ENCODE data around the gene UGT1A10.
"Not testable (repeated sequence)": the region's sequence is repeated elsewhere in the genome, so short reads cannot be mapped to it uniquely, and the experiment has no call there.

The UGT1A10 gene

GRCh38 chr2:233698740-233699139 lies 62.5 kb downstream of the UGT1A10 start:
- DNase-seq = no peak

GRCh38 chr2:233699424-233700027 lies 63.3 kb downstream of the UGT1A10 start:
- no peak for DNase-seq

GRCh38 chr2:233700028-233700635 lies 63.9 kb downstream of the UGT1A10 start:
- DNase-seq = no peak

GRCh38 chr2:233700842-233701241 lies 64.6 kb downstream of the UGT1A10 start:
- DNase-seq = not testable (repeated sequence)

- no peak for DNase-seq
Observed at GRCh38 chr2:233702238-233702637, 66.0 kb downstream of the UGT1A10 start.

GRCh38 chr2:233705911-233706506 lies 69.8 kb downstream of the UGT1A10 start:
- no peak for DNase-seq

- DNase-seq = no peak
Observed at GRCh38 chr2:233706720-233707119, 70.5 kb downstream of the UGT1A10 start.

GRCh38 chr2:233707940-233708644 lies 71.8 kb downstream of the UGT1A10 start:
- DNase-seq = no peak

- DNase-seq = no peak
Observed at GRCh38 chr2:233708942-233709341, 72.7 kb downstream of the UGT1A10 start.

GRCh38 chr2:233711312-233712008 lies 75.2 kb downstream of the UGT1A10 start:
- DNase-seq = peak; percentile 32

GRCh38 chr2:233712611-233713261 lies 76.5 kb downstream of the UGT1A10 start, which contains the start of gene UGT1A5:
UGT1A5 (plus strand) TSS chr2:233712907; CDS start chr2:233712992, 85 bp downstream.
- DNase-seq = no peak

GRCh38 chr2:233713262-233713615 lies 77.0 kb downstream of the UGT1A10 start:
- no peak for DNase-seq

- DNase-seq = no peak
Observed at GRCh38 chr2:233714121-233714520, 77.9 kb downstream of the UGT1A10 start.

GRCh38 chr2:233718552-233718951 lies 82.3 kb downstream of the UGT1A10 start, which contains the start of gene UGT1A4:
UGT1A4 (plus strand) TSS chr2:233718736; CDS start chr2:233718821, 85 bp downstream.
- no peak for DNase-seq

- DNase-seq = no peak
Observed at GRCh38 chr2:233728723-233729301, 92.6 kb downstream of the UGT1A10 start, which contains the start of gene UGT1A3. UGT1A3 (plus strand) TSS chr2:233729042; CDS start chr2:233729127, 85 bp downstream.

GRCh38 chr2:233736868-233737653 lies 100.8 kb downstream of the UGT1A10 start:
- not testable (repeated sequence) for DNase-seq

- DNase-seq = no peak
Observed at GRCh38 chr2:233740870-233741269, 104.6 kb downstream of the UGT1A10 start.

GRCh38 chr2:233743464-233744259 lies 107.4 kb downstream of the UGT1A10 start:
- DNase-seq = no peak

- no peak for DNase-seq
Observed at GRCh38 chr2:233745073-233745755, 109.0 kb downstream of the UGT1A10 start.

GRCh38 chr2:233745838-233746237 lies 109.6 kb downstream of the UGT1A10 start:
- DNase-seq = not testable (repeated sequence)

Data from NCI-H2081 treated with DMSO at 0.1 percent for 48 hours (cell line).